Transverse colon (tissue), 3 donors: ENCODE data around the gene GRAMD1B.

Experiments
- CTCF ChIP-seq, 5 experiments: fragments of 200-600 bp in 3 of 5; fragments of 450-650 bp in 2 of 5; sonication (generic) in 3 of 5; IDR thresholded peaks; 1 replicate in 2 of 5; 2 replicates in 3 of 5; pipeline ENCODE4 v1.5.1; 2016 to 2017; ENCODE audit warnings: antibody characterized with exemption in 5 of 5, inconsistent platforms in 3 of 5, mild to moderate bottlenecking in 2 of 5, moderate library complexity in 1 of 5
- POLR2A ChIP-seq: fragments of 450-650 bp; IDR thresholded peaks from one replicate; pipeline ENCODE4 v1.6.1; 2016; ENCODE audit warnings: antibody characterized with exemption, mild to moderate bottlenecking, moderate library complexity

- TF ChIP-seq CTCF (IDR thresholded peaks at IDR 0.05) = no peak
- TF ChIP-seq POLR2A = no peak
Measured at GRCh38 chr11:123429913-123430720, at the start of gene GRAMD1B.
